Astrocyte of the hippocampus (primary cell): Measurements from ENCODE around the gene IRF7.

ENCODE experiments used
- DNase-seq: peaks from one replicate; pipeline ENCODE4 v3.0.0; 2011; ENCODE audit warnings: low read depth, low spot score

Gene IRF7

GRCh38 chr11:620935-621814 lies 5.4 kb upstream of the IRF7 start:
- no peak for DNase-seq

- DNase-seq: no peak
Measured at GRCh38 chr11:620201-620600, 4.5 kb upstream of the IRF7 start.

- no peak for DNase-seq
Measured at GRCh38 chr11:619628-620050, 3.9 kb upstream of the IRF7 start.

GRCh38 chr11:618856-619627 lies 3.3 kb upstream of the IRF7 start:
- DNase-seq: no peak

GRCh38 chr11:617912-618682 lies 2.3 kb upstream of the IRF7 start:
- DNase-seq: no peak

GRCh38 chr11:617199-617911 lies 1.6 kb upstream of the IRF7 start:
- DNase-seq: no peak

GRCh38 chr11:616320-617198 lies 809 bp upstream of the IRF7 start:
- DNase-seq: no peak

- DNase-seq: peak; percentile 66
Measured at GRCh38 chr11:614623-615503, 887 bp downstream of the IRF7 start.

- DNase-seq: no peak
Measured at GRCh38 chr11:614021-614622, 1.6 kb downstream of the IRF7 start.

- peak; percentile 64 for DNase-seq
Measured at GRCh38 chr11:613369-613968, 2.3 kb downstream of the IRF7 start.

GRCh38 chr11:612961-613300 lies 2.8 kb downstream of the IRF7 start:
- DNase-seq: no peak

GRCh38 chr11:612201-612960 lies 3.4 kb downstream of the IRF7 start:
- no peak for DNase-seq

GRCh38 chr11:611001-611996 lies 4.5 kb downstream of the IRF7 start:
- DNase-seq: no peak

GRCh38 chr11:610146-610801 lies 5.5 kb downstream of the IRF7 start:
- DNase-seq: no peak

GRCh38 chr11:609341-609811 lies 6.4 kb downstream of the IRF7 start:
- no peak for DNase-seq

- DNase-seq: no peak
Measured at GRCh38 chr11:608791-609251, 6.9 kb downstream of the IRF7 start.
